Epithelial cell of prostate (primary cell): ENCODE data around the gene LHCGR.

Experiments used
- DNase-seq: peaks from one replicate; pipeline ENCODE4 v3.0.0-alpha.2; 2011; ENCODE audit warnings: low read depth, low spot score
- H3K27ac ChIP-seq: fragments of 450-650 bp; 2 replicates; pipeline ENCODE4 v1.5.1; 2017; ENCODE audit warnings: mild to moderate bottlenecking

LHCGR gene

GRCh38 chr2:48755473-48755872, at the start of gene LHCGR:
LHCGR (minus strand) TSS chr2:48755724; CDS start chr2:48755671, 53 bp downstream.
- no peak for DNase-seq
- no peak within 1 kb of the TSS for H3K27ac ChIP-seq

GRCh38 chr2:48799601-48800000, 44.1 kb upstream of the LHCGR start:
- H3K27ac ChIP-seq, result no peak overlapping the region
- no peak for DNase-seq

- H3K27ac ChIP-seq, result no peak overlapping the region
- no peak for DNase-seq
These were observed 39.5 kb upstream of the LHCGR start for GRCh38 chr2:48795065-48795464.

- DNase-seq, result no peak
- no peak overlapping the region for H3K27ac ChIP-seq
These were observed 38.1 kb upstream of the LHCGR start for GRCh38 chr2:48793671-48794070.

- no peak overlapping the region for H3K27ac ChIP-seq
- no peak for DNase-seq
These were observed 36.5 kb upstream of the LHCGR start for GRCh38 chr2:48792030-48792429.

- no peak overlapping the region for H3K27ac ChIP-seq
- no peak for DNase-seq
These were observed 35.1 kb upstream of the LHCGR start for GRCh38 chr2:48790407-48791170.

- DNase-seq, result no peak
- H3K27ac ChIP-seq, result no peak overlapping the region
These were observed 32.1 kb upstream of the LHCGR start for GRCh38 chr2:48787580-48787979.

- DNase-seq, result no peak
- no peak overlapping the region for H3K27ac ChIP-seq
These were observed 25.8 kb upstream of the LHCGR start for GRCh38 chr2:48781366-48781765.

- DNase-seq, result no peak
- H3K27ac ChIP-seq, result no peak overlapping the region
These were observed 23.6 kb upstream of the LHCGR start for GRCh38 chr2:48779019-48779716.

- H3K27ac ChIP-seq, result no peak overlapping the region
- DNase-seq, result no peak
These were observed 18.7 kb upstream of the LHCGR start for GRCh38 chr2:48774251-48774650.

- no peak overlapping the region for H3K27ac ChIP-seq
- DNase-seq, result no peak
These were observed 15.9 kb upstream of the LHCGR start for GRCh38 chr2:48771241-48772014.

GRCh38 chr2:48770181-48770580, 14.7 kb upstream of the LHCGR start:
- no peak for DNase-seq
- no peak overlapping the region for H3K27ac ChIP-seq

- H3K27ac ChIP-seq, result no peak overlapping the region
- DNase-seq, result no peak
These were observed 13.1 kb upstream of the LHCGR start for GRCh38 chr2:48768669-48769068.

- H3K27ac ChIP-seq, result no peak overlapping the region
- no peak for DNase-seq
These were observed 11.8 kb upstream of the LHCGR start for GRCh38 chr2:48767330-48767729.

GRCh38 chr2:48760826-48761225, 5.3 kb upstream of the LHCGR start:
- DNase-seq, result no peak

GRCh38 chr2:48759682-48760081, 4.2 kb upstream of the LHCGR start:
- no peak overlapping the region for H3K27ac ChIP-seq
- DNase-seq, result no peak

More at GRCh38 chr2:48760826-48761225, 5.3 kb upstream of the LHCGR start:
- no peak overlapping the region for H3K27ac ChIP-seq

- no peak overlapping the region for H3K27ac ChIP-seq
- no peak for DNase-seq
These were observed 765 bp upstream of the LHCGR start for GRCh38 chr2:48756289-48756688.

- no peak overlapping the region for H3K27ac ChIP-seq
- no peak for DNase-seq
These were observed 650 bp downstream of the LHCGR start for GRCh38 chr2:48754874-48755273.

- DNase-seq, result no peak
- no peak overlapping the region for H3K27ac ChIP-seq
These were observed 2.3 kb downstream of the LHCGR start for GRCh38 chr2:48753228-48753627.

- H3K27ac ChIP-seq, result no peak overlapping the region
- no peak for DNase-seq
These were observed 5.3 kb downstream of the LHCGR start for GRCh38 chr2:48750128-48750739.
